ENCODE data around the gene IFFO2. TPM values are rescaled to one million over a fixed set of nuclear protein-coding genes. Genes with fewer than 3 reads are reported as not detected.

IFFO2 gene
- total and polyA plus RNA-seq, 2 of the 13 experiments (the other 11 are each of a cell fraction or from before 2014, with no cell fraction given): 7.3 to 16.7 TPM

GRCh38 chr1:18955441-18956192 is 859 bp downstream of the IFFO2 start (continued):
- TF ChIP-seq ZNF607 (CRISPR knock-in tag; IDR thresholded peaks at IDR 0.05; ENCODE audit: borderline replicate concordance): no peak
- no peak for TF ChIP-seq ZZZ3 (CRISPR knock-in tag; IDR thresholded peaks at IDR 0.05; ENCODE audit: borderline replicate concordance)
- TF ChIP-seq PAX8 (CRISPR knock-in tag; IDR thresholded peaks at IDR 0.05; ENCODE audit: borderline replicate concordance): no peak
- TF ChIP-seq ZNF138 (CRISPR knock-in tag; IDR thresholded peaks at IDR 0.05; ENCODE audit: low read depth): no peak
- TF ChIP-seq ELF4 (CRISPR knock-in tag; IDR thresholded peaks at IDR 0.05; ENCODE audit: borderline replicate concordance): no peak
- TF ChIP-seq SKI (IDR thresholded peaks at IDR 0.05; ENCODE audit: partially characterized antibody): peak; percentile 55
- no peak for TF ChIP-seq ZBTB44 (CRISPR knock-in tag; IDR thresholded peaks at IDR 0.05)
- TF ChIP-seq, protein P1, sequence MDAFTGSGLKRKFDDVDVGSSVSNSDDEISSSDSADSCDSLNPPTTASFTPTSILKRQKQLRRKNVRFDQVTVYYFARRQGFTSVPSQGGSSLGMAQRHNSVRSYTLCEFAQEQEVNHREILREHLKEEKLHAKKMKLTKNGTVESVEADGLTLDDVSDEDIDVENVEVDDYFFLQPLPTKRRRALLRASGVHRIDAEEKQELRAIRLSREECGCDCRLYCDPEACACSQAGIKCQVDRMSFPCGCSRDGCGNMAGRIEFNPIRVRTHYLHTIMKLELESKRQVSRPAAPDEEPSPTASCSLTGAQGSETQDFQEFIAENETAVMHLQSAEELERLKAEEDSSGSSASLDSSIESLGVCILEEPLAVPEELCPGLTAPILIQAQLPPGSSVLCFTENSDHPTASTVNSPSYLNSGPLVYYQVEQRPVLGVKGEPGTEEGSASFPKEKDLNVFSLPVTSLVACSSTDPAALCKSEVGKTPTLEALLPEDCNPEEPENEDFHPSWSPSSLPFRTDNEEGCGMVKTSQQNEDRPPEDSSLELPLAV (CRISPR knock-in tag; conservative IDR thresholded peaks at IDR 0.05; ENCODE audit: low read depth): no peak
- TF ChIP-seq SMYD3 (CRISPR knock-in tag; IDR thresholded peaks at IDR 0.05): no peak
- TF ChIP-seq, protein P2, sequence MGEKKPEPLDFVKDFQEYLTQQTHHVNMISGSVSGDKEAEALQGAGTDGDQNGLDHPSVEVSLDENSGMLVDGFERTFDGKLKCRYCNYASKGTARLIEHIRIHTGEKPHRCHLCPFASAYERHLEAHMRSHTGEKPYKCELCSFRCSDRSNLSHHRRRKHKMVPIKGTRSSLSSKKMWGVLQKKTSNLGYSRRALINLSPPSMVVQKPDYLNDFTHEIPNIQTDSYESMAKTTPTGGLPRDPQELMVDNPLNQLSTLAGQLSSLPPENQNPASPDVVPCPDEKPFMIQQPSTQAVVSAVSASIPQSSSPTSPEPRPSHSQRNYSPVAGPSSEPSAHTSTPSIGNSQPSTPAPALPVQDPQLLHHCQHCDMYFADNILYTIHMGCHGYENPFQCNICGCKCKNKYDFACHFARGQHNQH (CRISPR knock-in tag; IDR thresholded peaks at IDR 0.05): no peak
- TF ChIP-seq ZGPAT (CRISPR knock-in tag; IDR thresholded peaks at IDR 0.05): no peak; the same call in 1 of the 2 replicates
- TF ChIP-seq RAD21 (CRISPR knock-in tag; IDR thresholded peaks at IDR 0.05): peak; percentile 61
- TF ChIP-seq ZNF160 (CRISPR knock-in tag; IDR thresholded peaks at IDR 0.05): 0 out of 2 replicates have a peak, but pooled peaks have one; percentile 6
- no peak for TF ChIP-seq MAFF (IDR thresholded peaks at IDR 0.05; ENCODE audit: low read depth, low read length)
- no peak for TF ChIP-seq ZNF142 (CRISPR knock-in tag; IDR thresholded peaks at IDR 0.05)
- no peak for TF ChIP-seq PHF21A (CRISPR knock-in tag; IDR thresholded peaks at IDR 0.05)
- TF ChIP-seq SP140L (CRISPR knock-in tag; IDR thresholded peaks at IDR 0.05; ENCODE audit: borderline replicate concordance): no peak
